GM03348 (cell line): ENCODE measurements around the gene ATP5PO.
"Not testable (repeated sequence)": the region's sequence is repeated elsewhere in the genome, so short reads cannot be mapped to it uniquely, and the experiment has no call there.

Experiments used
- DNase-seq: peaks from one replicate; pipeline ENCODE4 v3.0.0; 2012; ENCODE audit warnings: low spot score

Gene ATP5PO

GRCh38 chr21:33940164-33940880, 24.7 kb upstream of the ATP5PO start:
- DNase-seq = no peak

GRCh38 chr21:33939226-33939625, 23.6 kb upstream of the ATP5PO start:
- DNase-seq = no peak

GRCh38 chr21:33938381-33938780, 22.8 kb upstream of the ATP5PO start:
- DNase-seq = no peak

- no peak for DNase-seq
Observed at GRCh38 chr21:33937931-33938339, 22.3 kb upstream of the ATP5PO start.

GRCh38 chr21:33937146-33937545, 21.5 kb upstream of the ATP5PO start:
- no peak for DNase-seq

- DNase-seq = peak; percentile 36
Observed at GRCh38 chr21:33936301-33937038, 20.9 kb upstream of the ATP5PO start.

- no peak for DNase-seq
Observed at GRCh38 chr21:33932731-33933130, 17.1 kb upstream of the ATP5PO start.

GRCh38 chr21:33931799-33932390, 16.3 kb upstream of the ATP5PO start:
- DNase-seq = peak; percentile 54

- DNase-seq = not testable (repeated sequence)
Observed at GRCh38 chr21:33931052-33931798, 15.6 kb upstream of the ATP5PO start.

- DNase-seq = not testable (repeated sequence)
Observed at GRCh38 chr21:33926248-33926647, 10.6 kb upstream of the ATP5PO start.

GRCh38 chr21:33924766-33925100, 9.1 kb upstream of the ATP5PO start:
- no peak for DNase-seq

GRCh38 chr21:33924079-33924765, 8.6 kb upstream of the ATP5PO start:
- peak; percentile 84 for DNase-seq

GRCh38 chr21:33917421-33917820, 1.8 kb upstream of the ATP5PO start:
- DNase-seq = no peak

GRCh38 chr21:33916200-33916567, 580 bp upstream of the ATP5PO start:
- DNase-seq = no peak

- DNase-seq = no peak
Observed at GRCh38 chr21:33914188-33914587, 1.4 kb downstream of the ATP5PO start.

- DNase-seq = no peak
Observed at GRCh38 chr21:33909756-33910155, 5.8 kb downstream of the ATP5PO start.

GRCh38 chr21:33908760-33909159, 6.8 kb downstream of the ATP5PO start:
- no peak for DNase-seq

- DNase-seq = no peak
Observed at GRCh38 chr21:33904041-33904440, 11.6 kb downstream of the ATP5PO start.

- DNase-seq = no peak
Observed at GRCh38 chr21:33902349-33902748, 13.3 kb downstream of the ATP5PO start.

GRCh38 chr21:33901412-33902288, 14.0 kb downstream of the ATP5PO start:
- peak; percentile 57 for DNase-seq

GRCh38 chr21:33899199-33899598, 16.4 kb downstream of the ATP5PO start:
- DNase-seq = peak; percentile 46
